Medulla oblongata (tissue), 1 donor: ENCODE measurements around the gene FTL.

Experiments
- DNase-seq: peaks from one replicate; pipeline ENCODE4 v3.0.0-alpha.2; 2015; ENCODE audit errors: extremely low spot score

The FTL gene

GRCh38 chr19:48945817-48946216, 19.3 kb upstream of the FTL start:
- DNase-seq = no peak

- no peak for DNase-seq
Observed at GRCh38 chr19:48946463-48947257, 18.4 kb upstream of the FTL start.

GRCh38 chr19:48947258-48947542, 17.9 kb upstream of the FTL start:
- no peak for DNase-seq

GRCh38 chr19:48950159-48950558, 14.9 kb upstream of the FTL start:
- no peak for DNase-seq

GRCh38 chr19:48950830-48951519, 14.1 kb upstream of the FTL start:
- no peak for DNase-seq

- DNase-seq = no peak
Observed at GRCh38 chr19:48953141-48953540, 12.0 kb upstream of the FTL start.

GRCh38 chr19:48953990-48954594, 11.0 kb upstream of the FTL start:
- no peak for DNase-seq

GRCh38 chr19:48954595-48955307, 10.4 kb upstream of the FTL start, which contains the start of gene BAX:
Gene BAX (plus strand): TSS chr19:48954875. CDS start chr19:48954929, 54 bp downstream.
- peak; percentile 91 for DNase-seq

- no peak for DNase-seq
Observed at GRCh38 chr19:48955308-48955958, 9.7 kb upstream of the FTL start.

- no peak for DNase-seq
Observed at GRCh38 chr19:48958006-48958405, 7.1 kb upstream of the FTL start.

GRCh38 chr19:48959341-48960239, 5.5 kb upstream of the FTL start:
- no peak for DNase-seq

- DNase-seq = no peak
Observed at GRCh38 chr19:48961051-48961649, 4.0 kb upstream of the FTL start.

- DNase-seq = no peak
Observed at GRCh38 chr19:48961673-48962028, 3.5 kb upstream of the FTL start.

- DNase-seq = peak; percentile 59
Observed at GRCh38 chr19:48962029-48962848, 2.9 kb upstream of the FTL start.

- no peak for DNase-seq
Observed at GRCh38 chr19:48962849-48963165, 2.3 kb upstream of the FTL start.

GRCh38 chr19:48963371-48964204, 1.5 kb upstream of the FTL start:
- DNase-seq = peak; percentile 82

GRCh38 chr19:48964205-48965039, 687 bp upstream of the FTL start:
- DNase-seq = peak; percentile 69
